Neural progenitor cell (in vitro differentiated cells): ENCODE measurements around the gene CFAP45.

Experiments
- EZH2 ChIP-seq: fragments of 200-600 bp; sonication (generic); IDR thresholded peaks from 2 replicates; pipeline ENCODE4 v1.6.1; 2017; ENCODE audit warnings: antibody characterized with exemption, mild to moderate bottlenecking, moderate library complexity
- EZH2phosphoT487 ChIP-seq: fragments of 200-600 bp; sonication (generic); IDR thresholded peaks from 2 replicates; pipeline ENCODE4 v1.6.1; 2017; ENCODE audit warnings: antibody characterized with exemption
- TF ChIP-seq, protein P1 (sequence below): fragments of 200-600 bp; sonication (generic); IDR thresholded peaks from 2 replicates; pipeline ENCODE4 v1.5.1; 2017; ENCODE audit warnings: antibody characterized with exemption, mild to moderate bottlenecking

DNA sequence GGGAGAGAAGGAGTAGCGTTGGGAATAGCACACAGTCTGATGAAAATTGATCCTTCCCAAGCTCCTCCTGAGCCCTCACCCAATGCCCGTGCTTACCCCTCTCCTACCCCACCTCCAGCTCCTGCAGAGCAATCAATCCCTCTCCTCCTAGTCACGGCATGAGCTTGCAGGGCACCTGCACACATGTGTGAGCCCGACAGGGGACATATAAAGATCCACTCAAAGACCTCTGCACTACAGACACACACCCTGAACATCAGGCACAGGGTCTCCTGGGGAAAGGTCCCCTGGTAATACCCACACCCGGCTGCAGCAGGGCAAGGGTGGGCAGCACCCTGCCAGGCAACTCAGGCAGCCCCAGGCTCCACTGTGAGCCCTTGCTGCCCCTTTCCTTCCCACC is 37.9 kb downstream of the CFAP45 start:
- TF ChIP-seq, protein P1, sequence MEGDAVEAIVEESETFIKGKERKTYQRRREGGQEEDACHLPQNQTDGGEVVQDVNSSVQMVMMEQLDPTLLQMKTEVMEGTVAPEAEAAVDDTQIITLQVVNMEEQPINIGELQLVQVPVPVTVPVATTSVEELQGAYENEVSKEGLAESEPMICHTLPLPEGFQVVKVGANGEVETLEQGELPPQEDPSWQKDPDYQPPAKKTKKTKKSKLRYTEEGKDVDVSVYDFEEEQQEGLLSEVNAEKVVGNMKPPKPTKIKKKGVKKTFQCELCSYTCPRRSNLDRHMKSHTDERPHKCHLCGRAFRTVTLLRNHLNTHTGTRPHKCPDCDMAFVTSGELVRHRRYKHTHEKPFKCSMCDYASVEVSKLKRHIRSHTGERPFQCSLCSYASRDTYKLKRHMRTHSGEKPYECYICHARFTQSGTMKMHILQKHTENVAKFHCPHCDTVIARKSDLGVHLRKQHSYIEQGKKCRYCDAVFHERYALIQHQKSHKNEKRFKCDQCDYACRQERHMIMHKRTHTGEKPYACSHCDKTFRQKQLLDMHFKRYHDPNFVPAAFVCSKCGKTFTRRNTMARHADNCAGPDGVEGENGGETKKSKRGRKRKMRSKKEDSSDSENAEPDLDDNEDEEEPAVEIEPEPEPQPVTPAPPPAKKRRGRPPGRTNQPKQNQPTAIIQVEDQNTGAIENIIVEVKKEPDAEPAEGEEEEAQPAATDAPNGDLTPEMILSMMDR: no peak
- no peak for TF ChIP-seq EZH2
- no peak for TF ChIP-seq EZH2phosphoT487
